ENCODE results near the gene CHCT1.

- TF ChIP-seq, protein P1, sequence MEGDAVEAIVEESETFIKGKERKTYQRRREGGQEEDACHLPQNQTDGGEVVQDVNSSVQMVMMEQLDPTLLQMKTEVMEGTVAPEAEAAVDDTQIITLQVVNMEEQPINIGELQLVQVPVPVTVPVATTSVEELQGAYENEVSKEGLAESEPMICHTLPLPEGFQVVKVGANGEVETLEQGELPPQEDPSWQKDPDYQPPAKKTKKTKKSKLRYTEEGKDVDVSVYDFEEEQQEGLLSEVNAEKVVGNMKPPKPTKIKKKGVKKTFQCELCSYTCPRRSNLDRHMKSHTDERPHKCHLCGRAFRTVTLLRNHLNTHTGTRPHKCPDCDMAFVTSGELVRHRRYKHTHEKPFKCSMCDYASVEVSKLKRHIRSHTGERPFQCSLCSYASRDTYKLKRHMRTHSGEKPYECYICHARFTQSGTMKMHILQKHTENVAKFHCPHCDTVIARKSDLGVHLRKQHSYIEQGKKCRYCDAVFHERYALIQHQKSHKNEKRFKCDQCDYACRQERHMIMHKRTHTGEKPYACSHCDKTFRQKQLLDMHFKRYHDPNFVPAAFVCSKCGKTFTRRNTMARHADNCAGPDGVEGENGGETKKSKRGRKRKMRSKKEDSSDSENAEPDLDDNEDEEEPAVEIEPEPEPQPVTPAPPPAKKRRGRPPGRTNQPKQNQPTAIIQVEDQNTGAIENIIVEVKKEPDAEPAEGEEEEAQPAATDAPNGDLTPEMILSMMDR (IDR thresholded peaks at IDR 0.05; ENCODE audit: low read length) = no peak
- no peak for TF ChIP-seq EZH2 (IDR thresholded peaks at IDR 0.05; ENCODE audit: borderline replicate concordance, low read length)
Observed at GRCh38 chr17:60395508-60396065, 26.7 kb upstream of the CHCT1 start.

Data from OCI-LY1 (cell line).